Measurements from ENCODE around the gene SMKR1. TPM values are rescaled to one million over a fixed set of nuclear protein-coding genes. Genes with fewer than 3 reads are reported as not detected.

SMKR1 gene
- total RNA-seq (2014; rRNA removed; shearing (Covaris generic)): 0.70 TPM in 1 of 2 replicates, not detected in the other
- 1.7 and 2.1 TPM in 2 replicates for polyA plus RNA-seq (2016; fragmentation: Nextera tagmentation; extraction: Ambion mirVana)
- long read RNA-seq, partial matches to known transcripts: 0 of 1 reads
- long read RNA-seq, other reads (novel, unspliced or antisense): 0 of 1 reads

DNA sequence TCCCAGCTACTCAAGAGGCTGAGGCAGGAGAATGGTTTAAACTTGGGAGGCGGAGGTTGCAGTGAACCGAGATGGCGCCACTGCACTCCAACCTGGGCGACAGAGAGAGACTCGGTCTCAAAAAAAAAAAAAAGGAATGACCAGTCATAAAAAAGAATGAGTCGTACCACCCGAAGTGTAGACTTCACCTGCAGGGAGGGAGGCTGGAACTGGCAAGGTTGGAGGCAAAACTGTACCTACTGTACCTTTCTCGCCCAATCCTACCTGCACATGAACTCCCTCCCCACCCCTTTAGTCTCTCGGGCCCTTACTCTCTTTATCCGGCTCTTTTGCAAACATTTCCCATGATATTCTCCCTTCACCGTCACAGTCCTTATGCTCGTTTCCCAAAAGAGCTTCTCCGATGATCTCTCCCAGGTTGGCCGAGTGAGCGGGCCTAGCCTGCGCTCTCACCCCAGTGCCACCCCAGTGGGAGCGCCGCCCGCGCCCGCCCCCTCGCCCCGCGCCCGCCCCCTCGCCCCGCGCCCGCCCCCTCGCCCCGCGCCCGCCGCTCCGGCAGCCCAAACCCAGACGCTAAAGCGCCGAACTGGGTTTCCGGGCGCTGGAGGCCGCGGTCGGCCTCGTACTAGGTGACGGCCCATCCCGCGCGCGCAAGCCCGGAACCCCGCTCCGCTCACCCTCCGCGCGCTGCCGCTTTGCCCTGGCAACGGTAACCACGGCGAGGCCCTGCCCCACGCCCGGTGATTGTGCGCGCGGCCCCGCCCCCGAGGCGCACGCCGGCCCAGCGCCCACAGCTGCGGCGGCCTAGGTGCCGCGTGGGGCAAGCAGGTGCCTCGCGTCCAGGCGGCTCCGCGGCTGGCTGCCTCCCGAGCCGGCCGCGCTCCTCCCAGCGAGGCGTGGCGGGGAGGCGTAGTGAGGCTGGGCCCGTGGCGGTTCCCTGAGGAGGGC lies at the start of gene SMKR1:
TSS of gene SMKR1 (plus strand) at position 772 of the 948 bp plus-strand sequence. CDS start 294 bp downstream, outside the sequence.
- H3K79me2 ChIP-seq (replicated peaks; ENCODE audit: insufficient read depth): no peaks in the 10 kb centered on the region
- Mint-ChIP-seq H3K9me3 (no peaks in the 10 kb centered on the region; the same call in 1 of the 3 replicates), H3K27ac (no peak within 1 kb of the TSS), H3K4me3 (peak within 1 kb of the TSS; percentile 79), H3K4me1 (peaks cover 4% of the 10 kb centered on the region), H3K36me3 (ENCODE audit: low read depth) (no peaks in the 10 kb centered on the region; the same call in 2 of the 3 replicates), H3K27me3 (ENCODE audit: insufficient read depth, low read depth, poor library complexity) (peaks cover 32% of the 10 kb centered on the region)
- H3K4me2 ChIP-seq: peak within 1 kb of the TSS; percentile 92
- H3K4me3 ChIP-seq: peak within 1 kb of the TSS; percentile 72
- DNase-seq (ENCODE audit: low spot score) (peak; percentile 78), ATAC-seq (peak; percentile 74)
- H4K20me1 ChIP-seq (replicated peaks; ENCODE audit: insufficient read depth): no peaks in the 10 kb centered on the region
- peaks cover 9% of the 10 kb centered on the region for H3K4me1 ChIP-seq (ENCODE audit: insufficient read depth)
- H3K36me3 ChIP-seq (ENCODE audit: insufficient read depth): no peaks in the 10 kb centered on the region
- H3K27me3 ChIP-seq (ENCODE audit: insufficient read depth): peaks cover 36% of the 10 kb centered on the region
- H3F3A ChIP-seq (replicated peaks; ENCODE audit: low read depth): peaks cover 15% of the 10 kb centered on the region; the same call in 1 of the 2 replicates
- H2AFZ ChIP-seq: peak within 1 kb of the TSS; percentile 99
- no peaks in the 10 kb centered on the region for H3K9me2 ChIP-seq (ENCODE audit: insufficient read depth)
- H3K27ac ChIP-seq (ENCODE audit: low read depth): no peak within 1 kb of the TSS
- TF ChIP-seq CTCF (conservative IDR thresholded peaks at IDR 0.05; ENCODE audit: low read depth in 2 of 2) (peak in 1 of 2 experiments; percentile 18; a peak in 1 of 4 replicates), STAT1 (IDR thresholded peaks at IDR 0.05; ENCODE audit: unreplicated experiment) (no peak), NANOG (IDR thresholded peaks at IDR 0.05; ENCODE audit: borderline replicate concordance) (no peak), POLR2AphosphoS5 (IDR thresholded peaks at IDR 0.05; ENCODE audit: low read depth) (no peak), JUNB (IDR thresholded peaks at IDR 0.05; ENCODE audit: unreplicated experiment) (no peak)
- TF ChIP-seq, protein P1, sequence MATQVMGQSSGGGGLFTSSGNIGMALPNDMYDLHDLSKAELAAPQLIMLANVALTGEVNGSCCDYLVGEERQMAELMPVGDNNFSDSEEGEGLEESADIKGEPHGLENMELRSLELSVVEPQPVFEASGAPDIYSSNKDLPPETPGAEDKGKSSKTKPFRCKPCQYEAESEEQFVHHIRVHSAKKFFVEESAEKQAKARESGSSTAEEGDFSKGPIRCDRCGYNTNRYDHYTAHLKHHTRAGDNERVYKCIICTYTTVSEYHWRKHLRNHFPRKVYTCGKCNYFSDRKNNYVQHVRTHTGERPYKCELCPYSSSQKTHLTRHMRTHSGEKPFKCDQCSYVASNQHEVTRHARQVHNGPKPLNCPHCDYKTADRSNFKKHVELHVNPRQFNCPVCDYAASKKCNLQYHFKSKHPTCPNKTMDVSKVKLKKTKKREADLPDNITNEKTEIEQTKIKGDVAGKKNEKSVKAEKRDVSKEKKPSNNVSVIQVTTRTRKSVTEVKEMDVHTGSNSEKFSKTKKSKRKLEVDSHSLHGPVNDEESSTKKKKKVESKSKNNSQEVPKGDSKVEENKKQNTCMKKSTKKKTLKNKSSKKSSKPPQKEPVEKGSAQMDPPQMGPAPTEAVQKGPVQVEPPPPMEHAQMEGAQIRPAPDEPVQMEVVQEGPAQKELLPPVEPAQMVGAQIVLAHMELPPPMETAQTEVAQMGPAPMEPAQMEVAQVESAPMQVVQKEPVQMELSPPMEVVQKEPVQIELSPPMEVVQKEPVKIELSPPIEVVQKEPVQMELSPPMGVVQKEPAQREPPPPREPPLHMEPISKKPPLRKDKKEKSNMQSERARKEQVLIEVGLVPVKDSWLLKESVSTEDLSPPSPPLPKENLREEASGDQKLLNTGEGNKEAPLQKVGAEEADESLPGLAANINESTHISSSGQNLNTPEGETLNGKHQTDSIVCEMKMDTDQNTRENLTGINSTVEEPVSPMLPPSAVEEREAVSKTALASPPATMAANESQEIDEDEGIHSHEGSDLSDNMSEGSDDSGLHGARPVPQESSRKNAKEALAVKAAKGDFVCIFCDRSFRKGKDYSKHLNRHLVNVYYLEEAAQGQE (IDR thresholded peaks at IDR 0.05; ENCODE audit: unreplicated experiment): no peak
- TF ChIP-seq, protein P2, sequence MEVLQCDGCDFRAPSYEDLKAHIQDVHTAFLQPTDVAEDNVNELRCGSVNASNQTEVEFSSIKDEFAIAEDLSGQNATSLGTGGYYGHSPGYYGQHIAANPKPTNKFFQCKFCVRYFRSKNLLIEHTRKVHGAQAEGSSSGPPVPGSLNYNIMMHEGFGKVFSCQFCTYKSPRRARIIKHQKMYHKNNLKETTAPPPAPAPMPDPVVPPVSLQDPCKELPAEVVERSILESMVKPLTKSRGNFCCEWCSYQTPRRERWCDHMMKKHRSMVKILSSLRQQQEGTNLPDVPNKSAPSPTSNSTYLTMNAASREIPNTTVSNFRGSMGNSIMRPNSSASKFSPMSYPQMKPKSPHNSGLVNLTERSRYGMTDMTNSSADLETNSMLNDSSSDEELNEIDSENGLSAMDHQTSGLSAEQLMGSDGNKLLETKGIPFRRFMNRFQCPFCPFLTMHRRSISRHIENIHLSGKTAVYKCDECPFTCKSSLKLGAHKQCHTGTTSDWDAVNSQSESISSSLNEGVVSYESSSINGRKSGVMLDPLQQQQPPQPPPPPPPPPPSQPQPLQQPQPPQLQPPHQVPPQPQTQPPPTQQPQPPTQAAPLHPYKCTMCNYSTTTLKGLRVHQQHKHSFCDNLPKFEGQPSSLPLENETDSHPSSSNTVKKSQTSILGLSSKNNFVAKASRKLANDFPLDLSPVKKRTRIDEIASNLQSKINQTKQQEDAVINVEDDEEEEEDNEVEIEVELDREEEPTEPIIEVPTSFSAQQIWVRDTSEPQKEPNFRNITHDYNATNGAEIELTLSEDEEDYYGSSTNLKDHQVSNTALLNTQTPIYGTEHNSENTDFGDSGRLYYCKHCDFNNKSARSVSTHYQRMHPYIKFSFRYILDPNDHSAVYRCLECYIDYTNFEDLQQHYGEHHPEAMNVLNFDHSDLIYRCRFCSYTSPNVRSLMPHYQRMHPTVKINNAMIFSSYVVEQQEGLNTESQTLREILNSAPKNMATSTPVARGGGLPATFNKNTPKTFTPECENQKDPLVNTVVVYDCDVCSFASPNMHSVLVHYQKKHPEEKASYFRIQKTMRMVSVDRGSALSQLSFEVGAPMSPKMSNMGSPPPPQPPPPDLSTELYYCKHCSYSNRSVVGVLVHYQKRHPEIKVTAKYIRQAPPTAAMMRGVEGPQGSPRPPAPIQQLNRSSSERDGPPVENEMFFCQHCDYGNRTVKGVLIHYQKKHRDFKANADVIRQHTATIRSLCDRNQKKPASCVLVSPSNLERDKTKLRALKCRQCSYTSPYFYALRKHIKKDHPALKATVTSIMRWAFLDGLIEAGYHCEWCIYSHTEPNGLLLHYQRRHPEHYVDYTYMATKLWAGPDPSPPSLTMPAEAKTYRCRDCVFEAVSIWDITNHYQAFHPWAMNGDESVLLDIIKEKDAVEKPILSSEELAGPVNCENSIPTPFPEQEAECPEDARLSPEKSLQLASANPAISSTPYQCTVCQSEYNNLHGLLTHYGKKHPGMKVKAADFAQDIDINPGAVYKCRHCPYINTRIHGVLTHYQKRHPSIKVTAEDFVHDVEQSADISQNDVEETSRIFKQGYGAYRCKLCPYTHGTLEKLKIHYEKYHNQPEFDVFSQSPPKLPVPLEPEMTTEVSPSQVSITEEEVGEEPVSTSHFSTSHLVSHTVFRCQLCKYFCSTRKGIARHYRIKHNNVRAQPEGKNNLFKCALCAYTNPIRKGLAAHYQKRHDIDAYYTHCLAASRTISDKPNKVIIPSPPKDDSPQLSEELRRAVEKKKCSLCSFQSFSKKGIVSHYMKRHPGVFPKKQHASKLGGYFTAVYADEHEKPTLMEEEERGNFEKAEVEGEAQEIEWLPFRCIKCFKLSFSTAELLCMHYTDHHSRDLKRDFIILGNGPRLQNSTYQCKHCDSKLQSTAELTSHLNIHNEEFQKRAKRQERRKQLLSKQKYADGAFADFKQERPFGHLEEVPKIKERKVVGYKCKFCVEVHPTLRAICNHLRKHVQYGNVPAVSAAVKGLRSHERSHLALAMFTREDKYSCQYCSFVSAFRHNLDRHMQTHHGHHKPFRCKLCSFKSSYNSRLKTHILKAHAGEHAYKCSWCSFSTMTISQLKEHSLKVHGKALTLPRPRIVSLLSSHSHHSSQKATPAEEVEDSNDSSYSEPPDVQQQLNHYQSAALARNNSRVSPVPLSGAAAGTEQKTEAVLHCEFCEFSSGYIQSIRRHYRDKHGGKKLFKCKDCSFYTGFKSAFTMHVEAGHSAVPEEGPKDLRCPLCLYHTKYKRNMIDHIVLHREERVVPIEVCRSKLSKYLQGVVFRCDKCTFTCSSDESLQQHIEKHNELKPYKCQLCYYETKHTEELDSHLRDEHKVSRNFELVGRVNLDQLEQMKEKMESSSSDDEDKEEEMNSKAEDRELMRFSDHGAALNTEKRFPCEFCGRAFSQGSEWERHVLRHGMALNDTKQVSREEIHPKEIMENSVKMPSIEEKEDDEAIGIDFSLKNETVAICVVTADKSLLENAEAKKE (CRISPR knock-in tag; IDR thresholded peaks at IDR 0.05): no peak
